ENCODE data around the gene RUNX1. TPM values are rescaled to one million over a fixed set of nuclear protein-coding genes. Genes with fewer than 3 reads are reported as not detected.

Gene RUNX1
- total RNA-seq, 4 donors from 2014 or later, result 2.9 to 18.7 (median 7.7) TPM

DNA sequence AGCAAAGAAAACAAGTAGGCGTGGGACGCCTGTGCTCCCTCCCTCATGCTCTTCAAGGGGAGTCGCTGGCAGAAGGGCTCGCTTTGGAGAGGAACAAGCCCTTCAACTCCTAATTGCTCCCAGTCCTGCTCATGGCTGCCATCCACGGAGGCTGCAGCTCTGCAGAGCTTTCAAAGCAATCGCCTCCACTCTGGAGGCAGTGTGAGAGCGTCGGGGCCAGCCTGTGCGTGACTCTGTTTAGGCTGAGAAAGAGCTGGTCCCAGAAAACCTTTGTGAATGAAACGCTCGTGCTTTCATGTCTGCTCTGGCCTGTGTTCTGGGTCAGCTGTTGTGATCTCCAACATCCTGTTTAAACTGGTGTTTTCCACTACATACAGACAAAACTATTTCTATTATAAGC is 23.9 kb upstream of the RUNX1 start:
- H3K36me3 ChIP-seq, result no peaks in the 10 kb centered on the region
- H3K9me3 ChIP-seq, result no peaks in the 10 kb centered on the region
- intact Hi-C loops (cut with DNase I), result no loop called here
- H3K4me3 ChIP-seq (replicated peaks in 1 of 3), result no peak overlapping the region
- H3K27ac ChIP-seq, result no peak overlapping the region
- H3K27me3 ChIP-seq, result no peaks in the 10 kb centered on the region
- no peak for TF ChIP-seq POLR2A (IDR thresholded peaks at IDR 0.05)
- TF ChIP-seq, protein P1, sequence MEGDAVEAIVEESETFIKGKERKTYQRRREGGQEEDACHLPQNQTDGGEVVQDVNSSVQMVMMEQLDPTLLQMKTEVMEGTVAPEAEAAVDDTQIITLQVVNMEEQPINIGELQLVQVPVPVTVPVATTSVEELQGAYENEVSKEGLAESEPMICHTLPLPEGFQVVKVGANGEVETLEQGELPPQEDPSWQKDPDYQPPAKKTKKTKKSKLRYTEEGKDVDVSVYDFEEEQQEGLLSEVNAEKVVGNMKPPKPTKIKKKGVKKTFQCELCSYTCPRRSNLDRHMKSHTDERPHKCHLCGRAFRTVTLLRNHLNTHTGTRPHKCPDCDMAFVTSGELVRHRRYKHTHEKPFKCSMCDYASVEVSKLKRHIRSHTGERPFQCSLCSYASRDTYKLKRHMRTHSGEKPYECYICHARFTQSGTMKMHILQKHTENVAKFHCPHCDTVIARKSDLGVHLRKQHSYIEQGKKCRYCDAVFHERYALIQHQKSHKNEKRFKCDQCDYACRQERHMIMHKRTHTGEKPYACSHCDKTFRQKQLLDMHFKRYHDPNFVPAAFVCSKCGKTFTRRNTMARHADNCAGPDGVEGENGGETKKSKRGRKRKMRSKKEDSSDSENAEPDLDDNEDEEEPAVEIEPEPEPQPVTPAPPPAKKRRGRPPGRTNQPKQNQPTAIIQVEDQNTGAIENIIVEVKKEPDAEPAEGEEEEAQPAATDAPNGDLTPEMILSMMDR (IDR thresholded peaks at IDR 0.05), result no peak
- 18 to 20% methylated on average over 10 to 11 of the region's 11 CpGs for WGBS, 2 donors
- H3K4me1 ChIP-seq, result peaks cover 0 to 7% of the 10 kb centered on the region in 2 donors
- DNase-seq, result peak; percentile 27 to 42

GRCh38 chr21:35072557-35072956 is 23.5 kb upstream of the RUNX1 start:
- DNase-seq, result no peak
- TF ChIP-seq, protein P1 (IDR thresholded peaks at IDR 0.05), result no peak
- no peak for TF ChIP-seq POLR2A (IDR thresholded peaks at IDR 0.05)
- Histone ChIP-seq H3K27me3 (no peaks in the 10 kb centered on the region), H3K9me3 (no peaks in the 10 kb centered on the region), H3K36me3 (no peaks in the 10 kb centered on the region), H3K27ac (no peak overlapping the region), H3K4me1 (peaks cover 0 to 7% of the 10 kb centered on the region in 2 donors), H3K4me3 (replicated peaks in 1 of 3) (no peak overlapping the region)
- 45 to 52% methylated on average over 5 of the region's 5 CpGs for WGBS, 2 donors
- intact Hi-C loops (cut with DNase I), result no loop called here

GRCh38 chr21:35071347-35071746 is 22.2 kb upstream of the RUNX1 start:
- Histone ChIP-seq H3K4me1 (peaks cover 0 to 7% of the 10 kb centered on the region in 2 donors), H3K27ac (no peak overlapping the region), H3K27me3 (no peaks in the 10 kb centered on the region), H3K36me3 (no peaks in the 10 kb centered on the region), H3K9me3 (no peaks in the 10 kb centered on the region), H3K4me3 (replicated peaks in 1 of 3) (no peak overlapping the region)
- no peak for DNase-seq
- intact Hi-C loops (cut with DNase I), result no loop called here
- no peak for TF ChIP-seq POLR2A (IDR thresholded peaks at IDR 0.05)
- TF ChIP-seq, protein P1 (IDR thresholded peaks at IDR 0.05), result no peak
- 91 to 93% methylated on average over 2 of the region's 2 CpGs for WGBS, 2 donors

DNA sequence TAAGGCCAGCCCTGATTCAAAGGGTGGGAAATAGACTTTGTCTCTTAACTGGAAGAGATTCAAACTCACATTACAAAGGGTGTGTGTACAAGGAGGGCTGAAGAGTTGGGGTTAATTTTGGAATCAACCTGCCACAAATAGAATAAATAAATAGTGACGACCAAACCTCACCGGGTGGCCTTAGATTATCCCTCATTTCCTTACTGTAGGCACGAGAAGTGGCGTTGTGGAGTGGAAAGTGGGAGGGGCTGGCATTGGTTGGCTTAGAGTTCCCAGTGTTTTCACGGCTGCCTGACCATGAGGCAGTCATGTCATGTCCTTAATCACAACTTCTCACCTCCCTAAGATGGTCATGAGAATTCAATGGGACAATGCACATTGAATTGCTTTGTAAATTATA is 21.3 kb upstream of the RUNX1 start:
- peak in 1 of 2 donors; percentile 24 for DNase-seq
- H3K27ac ChIP-seq, result no peak overlapping the region
- no peaks in the 10 kb centered on the region for H3K36me3 ChIP-seq
- WGBS, 2 donors, result 42 to 47% methylated on average over 5 of the region's 5 CpGs
- TF ChIP-seq POLR2A (IDR thresholded peaks at IDR 0.05), result no peak
- TF ChIP-seq, protein P1 (IDR thresholded peaks at IDR 0.05), result no peak
- no peaks in the 10 kb centered on the region for H3K9me3 ChIP-seq
- intact Hi-C loops (cut with DNase I), result no loop called here
- H3K4me3 ChIP-seq (replicated peaks in 1 of 3), result no peak overlapping the region
- peaks cover 0 to 7% of the 10 kb centered on the region in 2 donors for H3K4me1 ChIP-seq
- no peaks in the 10 kb centered on the region for H3K27me3 ChIP-seq

- no peak overlapping the region for H3K27ac ChIP-seq
- TF ChIP-seq POLR2A (IDR thresholded peaks at IDR 0.05), result no peak
- TF ChIP-seq, protein P1 (IDR thresholded peaks at IDR 0.05), result no peak
- no peaks in the 10 kb centered on the region for H3K4me1 ChIP-seq
- WGBS, 2 donors, result 90 to 94% methylated on average over 4 of the region's 4 CpGs
- DNase-seq, result no peak
- no peaks in the 10 kb centered on the region for H3K36me3 ChIP-seq
- H3K4me3 ChIP-seq (replicated peaks in 1 of 3), result no peak overlapping the region
- H3K27me3 ChIP-seq, result no peaks in the 10 kb centered on the region
- intact Hi-C loops (cut with DNase I), result no loop called here
- H3K9me3 ChIP-seq, result no peaks in the 10 kb centered on the region
These were observed 17.7 kb upstream of the RUNX1 start for GRCh38 chr21:35066824-35067223.
